ENCODE measurements around the gene PRICKLE1.

PRICKLE1 gene

DNA sequence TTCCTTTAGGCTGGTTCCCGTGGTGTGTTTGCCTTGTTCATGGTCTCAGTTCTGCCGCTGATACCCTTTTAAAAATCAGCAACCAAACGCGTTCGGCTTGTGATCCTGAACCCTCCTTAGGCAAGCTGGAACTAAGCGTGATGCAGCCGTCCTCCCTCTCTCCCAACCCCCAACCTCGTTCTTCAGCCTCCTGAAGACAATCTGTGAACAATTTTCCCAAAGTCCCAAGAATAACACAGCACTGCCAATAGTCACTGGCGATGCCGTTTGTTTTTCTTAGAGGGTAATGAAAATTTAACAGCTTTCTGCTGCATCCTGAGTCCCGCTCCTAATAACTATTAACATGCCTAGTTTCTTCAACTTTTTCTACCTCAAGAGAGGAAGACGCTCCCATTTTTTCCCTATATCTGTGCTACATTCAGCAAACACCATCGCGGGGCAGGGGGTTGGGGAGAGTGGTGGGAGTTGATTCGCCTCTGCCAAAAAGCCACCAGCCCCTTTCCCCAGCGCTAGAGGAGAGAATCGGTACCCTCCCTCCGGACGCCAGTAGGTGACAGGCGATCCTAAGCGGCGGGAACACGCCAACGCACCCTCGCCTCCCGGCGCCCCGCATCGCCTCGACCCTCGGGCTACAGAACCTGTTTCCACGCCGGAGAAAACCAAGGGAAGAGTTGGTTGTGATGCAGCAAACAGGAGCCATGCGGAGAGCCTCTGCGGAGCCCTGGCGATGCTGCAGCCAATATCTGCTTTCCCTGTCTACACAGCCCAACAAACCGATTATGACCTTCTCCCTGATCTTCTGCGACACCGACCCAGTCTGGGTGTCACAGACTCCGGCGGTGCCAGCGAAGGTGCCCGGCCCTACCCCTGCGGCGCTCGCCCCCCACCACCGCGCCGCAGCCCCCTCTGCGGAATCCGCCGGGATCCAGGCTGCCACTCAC is 752 bp downstream of the PRICKLE1 start:
- peak; percentile 60 for DNase-seq

DNA sequence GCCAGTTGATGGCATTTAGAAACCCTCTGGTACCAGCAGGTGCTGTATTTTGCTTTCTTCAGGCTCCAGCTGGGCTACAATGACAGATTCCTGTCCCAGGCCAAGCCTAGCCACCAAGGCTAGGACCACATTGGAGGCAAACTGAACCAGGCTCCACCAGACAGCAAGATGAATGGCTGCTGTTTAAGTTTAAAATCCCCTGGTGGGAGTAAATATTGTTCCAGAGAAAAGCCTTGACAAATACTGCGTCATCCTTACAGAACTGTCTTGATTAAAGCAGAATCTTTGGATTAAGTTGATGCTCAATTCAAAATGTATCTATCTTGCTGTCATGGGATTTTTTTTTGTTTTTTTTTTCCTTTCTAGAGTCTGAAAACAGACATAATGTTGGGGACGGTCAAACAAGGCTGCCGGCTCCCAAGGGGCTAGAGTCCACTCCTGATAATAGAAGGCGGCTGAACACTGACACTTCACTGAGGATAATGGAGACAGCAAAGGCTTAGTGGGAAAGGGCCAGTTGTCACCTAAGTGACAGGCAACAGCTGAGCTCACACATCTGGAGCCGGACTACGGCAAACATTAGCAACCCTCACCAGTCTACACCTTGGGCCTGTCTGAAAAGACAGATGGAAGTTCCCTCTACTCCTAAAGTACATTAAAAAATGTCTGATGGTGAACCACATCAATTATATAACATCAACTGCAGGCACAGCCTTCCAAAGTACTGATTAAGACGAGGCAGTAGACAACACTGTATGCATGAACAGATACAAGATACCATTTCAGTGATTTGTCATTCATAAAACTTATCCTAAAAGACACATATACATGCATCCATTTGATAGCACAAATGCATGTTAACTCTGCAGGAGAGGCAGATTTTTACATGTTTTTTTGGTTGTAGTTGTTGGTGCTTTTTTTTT is 1.7 kb downstream of the PRICKLE1 start:
- DNase-seq = no peak

DNA sequence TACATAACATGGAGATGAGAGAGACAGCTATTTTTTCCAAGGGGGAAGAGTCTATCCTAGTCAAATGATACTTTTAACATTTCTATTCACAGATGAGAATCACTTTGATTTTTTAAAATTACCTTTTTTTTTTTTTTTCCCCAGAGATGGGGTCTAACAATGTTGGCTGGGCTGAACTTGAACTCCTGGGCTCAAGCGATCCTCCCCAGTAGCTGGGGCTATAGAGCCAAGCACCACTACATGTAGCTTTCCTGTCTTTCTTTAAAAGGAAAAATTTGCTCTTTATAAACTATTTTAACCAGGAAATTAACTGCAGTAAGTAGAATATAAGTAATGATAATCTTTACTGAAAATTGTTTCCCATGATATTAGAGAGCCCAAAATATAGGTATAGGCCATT is 3.3 kb downstream of the PRICKLE1 start:
- no peak for DNase-seq

DNA sequence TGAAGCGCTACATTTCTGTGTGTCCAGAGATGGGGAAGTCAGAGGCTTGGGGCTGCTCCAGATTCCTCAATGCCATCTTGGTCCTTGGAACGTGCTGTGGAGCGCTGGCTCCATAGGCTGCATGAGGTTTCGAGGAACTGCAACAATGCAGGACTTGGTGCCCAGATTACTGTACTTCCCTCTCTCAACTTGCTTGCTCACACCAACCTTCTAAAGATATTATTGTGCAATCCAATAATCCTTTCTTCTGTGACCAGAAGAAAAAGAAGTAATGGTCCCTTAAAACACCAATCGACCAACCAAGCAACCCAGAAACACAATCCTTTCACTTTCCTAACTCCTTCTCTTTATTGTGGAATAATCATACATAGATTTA is 3.7 kb downstream of the PRICKLE1 start:
- no peak for DNase-seq

DNA sequence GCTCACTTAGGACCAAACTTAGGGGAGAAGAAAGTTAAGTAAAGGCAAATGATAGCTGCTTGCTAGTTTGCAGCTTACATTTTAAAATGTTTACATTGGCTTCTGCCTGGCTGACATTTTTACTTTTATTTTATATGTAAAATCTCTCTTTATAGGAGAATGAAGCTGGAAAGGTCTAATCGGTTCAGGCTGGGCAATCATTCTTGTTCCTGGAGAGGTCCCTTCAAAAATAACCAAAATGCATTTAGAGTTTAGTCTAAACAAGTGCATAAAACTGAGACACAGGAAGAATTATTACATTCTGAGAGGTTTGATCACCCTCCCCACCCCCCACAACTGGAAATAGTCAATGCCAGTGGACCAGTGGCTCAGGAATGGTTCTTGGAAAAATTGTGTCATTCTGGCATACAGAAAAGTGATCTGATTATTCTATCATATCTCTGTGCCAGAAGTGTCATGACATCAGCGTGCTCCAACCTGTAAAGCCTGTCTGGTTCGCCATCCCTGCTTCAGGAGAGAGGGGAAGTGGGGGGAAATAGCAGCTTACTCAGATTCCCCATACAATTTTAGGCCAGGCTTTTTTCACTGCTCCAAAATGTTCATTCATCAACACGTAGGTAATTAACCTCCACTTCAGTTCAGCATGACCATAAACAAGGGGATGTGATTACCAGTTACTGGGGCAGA is 4.2 kb downstream of the PRICKLE1 start:
- peak; percentile 40 for DNase-seq

DNA sequence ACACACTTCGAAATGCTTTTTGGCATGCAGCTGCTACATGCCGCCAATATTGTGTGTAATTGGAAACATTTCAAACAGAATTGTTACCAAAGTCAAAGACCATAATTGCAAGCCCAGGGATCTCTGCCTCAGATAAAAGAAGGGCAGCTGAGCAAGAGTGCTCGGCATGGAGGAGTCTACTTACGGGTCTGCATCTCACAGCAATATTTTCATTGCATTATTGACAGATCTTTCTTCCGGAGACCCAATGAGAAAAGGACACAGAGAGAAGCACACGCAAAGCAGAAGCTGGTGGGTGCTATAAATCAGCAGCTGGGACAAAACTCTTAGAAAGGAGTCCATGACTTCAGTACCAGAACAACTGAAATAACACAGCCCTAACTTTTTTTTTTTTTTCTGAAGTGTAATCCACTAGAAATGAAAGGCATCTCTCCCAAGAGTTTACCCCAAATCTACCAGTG is 4.9 kb downstream of the PRICKLE1 start:
- DNase-seq = peak; percentile 73

DNA sequence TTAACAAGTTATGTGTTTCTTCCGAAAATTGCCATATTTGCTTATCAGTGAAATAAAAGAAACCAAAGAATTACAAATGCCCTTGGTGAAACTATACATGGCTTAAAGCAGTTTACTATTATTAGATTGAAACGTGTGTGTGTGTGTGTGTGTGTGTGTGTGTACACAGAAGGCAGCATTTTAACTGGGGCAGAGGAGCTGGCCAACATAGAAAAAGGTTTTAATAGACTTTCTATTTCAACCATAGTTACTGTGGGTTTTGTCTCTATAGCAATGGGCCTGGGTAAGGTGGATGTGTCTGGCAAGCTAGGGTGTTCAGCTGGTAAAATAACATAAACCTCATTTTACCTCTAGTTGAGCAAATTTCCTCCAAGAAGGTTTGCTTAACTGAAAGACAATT is 6.5 kb downstream of the PRICKLE1 start:
- DNase-seq = no peak

DNA sequence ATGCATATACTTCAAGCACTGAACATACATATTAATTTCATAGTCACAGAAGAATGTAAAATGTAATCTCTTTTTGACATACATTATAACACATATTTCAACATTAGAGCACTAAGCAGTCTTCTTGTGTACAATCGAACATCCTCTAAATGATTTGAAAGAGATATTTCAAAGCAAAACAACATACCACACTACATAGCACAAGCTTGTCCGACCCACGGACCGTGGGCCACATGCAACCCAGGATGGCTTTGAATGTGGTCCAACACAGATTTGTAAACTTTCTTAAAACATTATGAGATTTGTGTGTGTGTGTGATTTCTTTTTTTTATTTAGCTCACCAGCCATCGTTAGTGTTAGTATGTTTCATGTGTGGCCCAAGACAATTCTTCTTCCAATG is 7.0 kb downstream of the PRICKLE1 start:
- DNase-seq = no peak

DNA sequence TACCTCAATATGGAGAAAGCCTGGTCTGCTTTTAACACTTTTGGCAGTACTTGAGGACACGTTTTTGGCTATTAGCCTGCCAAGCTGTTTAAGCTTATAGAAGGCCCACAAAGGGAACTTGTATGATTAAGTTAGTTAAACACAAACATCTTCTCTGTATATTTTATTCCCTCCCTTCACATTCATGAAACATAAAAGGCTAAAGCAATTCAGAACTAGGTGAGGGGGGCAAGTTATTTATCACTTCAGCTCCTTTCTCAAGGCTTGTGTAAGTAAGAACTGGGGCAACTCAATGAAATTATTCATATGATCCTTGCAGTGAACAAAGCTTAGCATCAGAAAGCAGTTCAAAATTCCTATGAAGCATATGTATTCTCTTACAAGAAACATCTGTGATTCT is 7.5 kb downstream of the PRICKLE1 start:
- no peak for DNase-seq

DNA sequence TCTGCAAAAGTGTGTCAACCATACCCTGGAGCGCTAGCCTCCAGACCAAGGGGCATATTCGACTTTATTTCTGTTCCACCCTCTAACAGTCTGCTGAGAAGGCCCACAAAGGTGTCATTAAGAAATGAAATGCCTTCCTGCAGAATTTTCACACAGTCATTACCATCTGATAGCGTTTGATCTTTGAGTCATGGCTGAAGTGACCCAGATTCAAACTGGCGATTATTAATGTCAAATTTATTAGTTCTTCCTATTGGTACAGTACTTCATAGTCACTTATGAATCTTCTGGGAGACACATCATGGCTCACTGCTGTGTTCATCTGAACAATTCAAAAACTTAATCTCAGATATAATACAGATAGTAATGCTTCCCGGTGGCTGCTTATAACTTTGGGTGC is 13.2 kb downstream of the PRICKLE1 start:
- DNase-seq = no peak

DNA sequence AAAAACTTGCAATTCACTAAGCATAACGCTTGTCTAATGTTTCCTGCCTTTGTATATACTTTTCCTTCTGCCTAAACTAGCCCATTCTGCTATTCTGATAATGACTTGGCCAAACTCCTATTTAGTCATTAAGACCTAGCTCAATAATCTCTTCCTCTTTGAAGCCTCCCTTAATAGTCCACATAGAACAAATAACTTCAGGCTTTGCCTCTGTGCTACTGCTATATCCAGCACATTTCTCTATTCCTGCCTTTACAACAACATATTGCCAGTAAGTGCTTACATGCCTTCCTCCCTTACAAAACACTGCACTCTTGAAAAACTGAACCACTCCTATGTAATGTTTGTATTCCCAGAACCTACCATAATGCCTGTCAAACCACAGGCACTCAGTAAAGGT is 13.8 kb downstream of the PRICKLE1 start:
- DNase-seq = peak; percentile 19

DNA sequence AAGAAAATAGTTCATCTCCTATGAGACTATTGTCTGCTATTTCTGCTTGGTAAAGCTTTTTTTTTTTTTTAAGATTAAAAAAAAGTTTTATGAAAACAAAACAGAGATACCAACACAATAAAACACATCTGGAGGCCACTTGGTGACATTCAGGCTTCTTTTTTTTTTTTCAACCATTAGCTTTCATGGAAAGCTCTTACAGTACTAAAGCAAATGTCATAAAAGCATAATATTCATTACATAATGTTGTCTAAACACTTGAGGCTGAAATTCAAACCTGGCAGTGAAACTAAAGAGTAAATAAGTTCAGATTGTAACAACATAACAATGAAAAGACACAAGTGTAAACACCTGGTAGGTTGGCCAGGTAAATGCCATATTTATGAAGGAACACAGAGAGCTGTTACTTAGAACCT is 14.7 kb downstream of the PRICKLE1 start:
- DNase-seq = peak; percentile 97

DNA sequence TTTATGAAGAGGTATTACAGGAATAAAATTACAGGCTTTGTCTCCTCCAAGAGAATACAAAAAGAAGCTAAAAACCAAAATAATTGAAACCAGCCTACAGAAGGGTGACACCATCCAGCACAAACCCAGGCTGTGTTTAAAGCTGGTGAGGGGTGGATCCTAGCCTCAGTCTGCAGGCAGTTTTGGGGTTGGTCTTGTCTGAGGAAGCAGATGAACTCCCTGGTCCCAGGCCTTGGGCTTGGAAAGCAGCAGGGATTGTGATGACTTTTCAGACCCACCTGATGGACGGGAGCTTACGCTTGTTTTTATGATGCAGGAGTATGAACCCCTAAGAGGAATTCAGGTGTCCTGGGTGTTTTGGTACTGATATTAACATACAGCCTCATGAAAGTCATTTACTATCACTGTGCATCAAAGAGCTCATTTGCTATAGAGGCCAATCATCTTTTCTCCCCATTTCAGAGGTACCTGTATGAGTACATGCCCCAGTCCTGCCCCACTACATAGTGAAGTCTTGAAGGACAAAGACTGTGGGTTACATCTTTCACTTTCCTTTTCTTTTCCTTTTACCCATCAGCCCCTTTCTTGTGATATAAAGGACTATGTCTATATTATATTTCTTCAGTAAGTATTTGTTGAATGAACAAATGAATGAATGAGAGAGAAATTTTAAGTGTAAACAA is 18.1 kb downstream of the PRICKLE1 start:
- no peak for DNase-seq

DNA sequence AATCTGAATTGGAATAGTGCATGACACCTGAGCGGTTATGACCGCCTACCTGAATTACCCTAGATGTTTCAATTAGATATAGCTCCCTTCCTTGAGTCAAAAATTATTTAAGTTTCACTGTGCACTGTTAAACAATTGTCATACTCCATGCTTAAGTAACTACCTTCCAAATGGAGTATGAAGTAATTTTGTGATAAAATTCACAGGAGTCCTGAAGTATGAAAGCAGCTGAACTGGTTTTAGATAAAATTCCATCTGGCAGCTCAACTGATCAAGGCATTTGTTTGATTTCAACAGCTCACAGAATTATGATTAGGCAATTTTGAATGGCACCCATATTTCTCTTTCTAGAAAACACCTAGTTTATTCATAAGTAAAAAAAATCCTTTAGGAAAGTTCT is 19.5 kb downstream of the PRICKLE1 start:
- DNase-seq = no peak

DNA sequence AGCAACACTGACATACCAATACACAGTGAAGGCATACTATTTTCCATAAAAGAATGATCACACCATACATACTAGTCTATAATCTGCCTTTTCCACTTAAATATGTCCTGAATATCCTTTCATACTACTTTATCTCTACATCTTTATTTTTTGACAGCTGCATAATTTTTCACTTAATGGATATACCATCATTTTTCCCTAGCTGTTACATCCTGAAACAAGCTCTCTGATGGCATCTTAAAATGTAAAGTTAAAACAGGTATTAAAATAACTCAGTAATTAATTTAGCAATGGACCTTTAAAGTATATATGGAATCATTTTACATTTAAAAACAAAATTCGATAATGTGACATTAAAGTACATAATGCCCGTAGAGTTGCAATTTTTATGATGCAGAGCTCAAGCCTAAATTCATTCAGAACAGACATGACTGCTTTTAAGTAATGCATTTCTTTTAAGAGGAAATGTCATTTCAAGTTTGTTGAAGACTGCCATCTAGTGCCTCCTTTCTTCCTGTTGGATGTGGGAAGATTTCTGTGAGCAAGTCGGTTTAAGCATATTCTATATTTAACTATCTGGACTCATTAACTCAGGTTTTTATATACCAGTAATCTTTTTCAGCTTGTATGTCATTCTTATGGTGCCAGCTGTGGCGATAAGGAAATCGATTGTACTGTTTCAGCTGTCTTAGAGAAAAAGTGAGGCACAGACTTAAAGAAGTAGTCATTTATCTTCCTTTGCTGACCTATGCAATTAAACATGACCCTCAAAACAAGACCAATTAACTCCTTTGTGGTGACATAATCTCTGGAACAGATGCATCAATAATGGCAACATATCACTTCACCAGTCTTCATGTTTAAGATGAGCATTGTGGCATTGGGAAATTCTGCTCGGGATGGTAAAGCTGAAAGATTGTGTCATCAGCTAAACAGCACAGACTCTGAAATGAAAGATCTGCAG is 20.3 kb downstream of the PRICKLE1 start:
- DNase-seq = peak; percentile 55

DNA sequence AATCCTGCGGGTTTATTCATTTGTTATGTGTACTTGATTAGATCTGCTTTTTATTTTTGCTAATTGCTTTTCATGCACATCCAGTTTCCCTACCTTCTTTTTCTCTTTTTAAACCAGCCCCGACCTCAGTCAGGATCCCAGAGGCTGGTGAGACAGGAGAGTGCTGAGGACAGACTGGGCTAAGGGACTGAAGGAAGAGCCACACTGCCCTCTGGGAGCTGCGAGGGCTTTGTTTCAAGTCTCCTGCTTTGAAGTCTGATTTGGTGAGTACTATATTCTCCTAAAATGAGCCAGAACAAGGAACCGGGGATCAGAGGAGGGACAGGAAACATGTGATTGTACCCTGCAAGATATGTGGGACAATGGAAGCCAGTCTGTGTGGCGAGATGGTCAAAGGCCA is 23.9 kb downstream of the PRICKLE1 start:
- no peak for DNase-seq

DNA sequence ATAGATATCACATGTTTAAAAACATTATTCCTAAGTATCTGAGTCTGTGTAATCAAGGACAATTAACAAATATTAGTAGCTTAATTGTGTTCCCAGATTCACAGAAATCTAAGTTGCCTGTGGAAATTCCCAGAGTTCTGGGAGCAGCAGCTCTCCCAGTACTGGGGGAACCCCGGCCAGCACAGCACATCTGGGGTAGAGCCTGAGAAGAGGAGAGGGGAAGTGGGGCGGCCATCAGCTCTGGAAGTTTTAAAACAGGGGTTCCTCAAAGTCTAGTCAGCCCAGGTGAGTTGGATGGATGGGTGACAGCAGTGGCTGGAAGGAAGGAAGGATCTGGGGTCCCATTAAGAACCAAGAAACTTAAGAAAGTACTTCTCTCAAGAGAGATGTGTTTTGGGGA is 24.6 kb downstream of the PRICKLE1 start:
- DNase-seq = no peak

DNA sequence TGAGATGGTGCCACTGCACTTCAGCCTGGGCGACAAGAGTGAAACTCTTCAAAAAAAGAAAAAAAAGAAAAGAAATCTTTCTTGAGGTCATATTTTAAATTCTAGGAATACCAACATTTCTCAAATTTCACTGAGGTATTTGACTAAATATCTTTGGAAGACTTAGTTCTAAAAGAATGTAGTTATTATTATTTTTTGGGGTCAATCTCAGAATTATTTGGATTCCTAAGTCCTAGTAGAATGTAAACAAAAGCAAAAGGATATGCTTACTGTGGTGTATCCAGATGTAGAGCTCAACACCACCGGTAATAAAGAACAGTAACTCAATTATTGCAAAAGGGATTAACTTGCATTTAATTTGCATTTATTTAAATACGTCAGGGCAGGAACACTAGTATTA is 25.0 kb downstream of the PRICKLE1 start:
- no peak for DNase-seq

DNA sequence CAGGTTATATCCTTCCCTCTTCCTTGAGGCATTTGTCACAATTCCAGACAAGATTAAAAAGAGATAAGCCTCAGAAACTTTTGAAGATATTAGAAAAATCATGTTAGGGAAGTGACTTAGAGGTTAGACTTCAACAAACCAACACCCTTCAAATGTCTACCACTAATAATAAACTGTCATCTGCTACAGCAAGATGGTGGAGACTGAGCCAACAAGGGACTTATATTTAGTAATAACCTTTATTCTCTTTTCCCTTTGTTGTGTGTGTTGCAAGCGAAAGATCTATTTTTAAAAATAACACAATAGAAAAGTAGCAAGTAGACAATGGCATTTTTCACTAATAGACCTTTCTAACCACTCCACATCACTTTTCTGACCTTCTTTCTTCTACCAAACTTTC is 28.6 kb downstream of the PRICKLE1 start:
- no peak for DNase-seq

DNA sequence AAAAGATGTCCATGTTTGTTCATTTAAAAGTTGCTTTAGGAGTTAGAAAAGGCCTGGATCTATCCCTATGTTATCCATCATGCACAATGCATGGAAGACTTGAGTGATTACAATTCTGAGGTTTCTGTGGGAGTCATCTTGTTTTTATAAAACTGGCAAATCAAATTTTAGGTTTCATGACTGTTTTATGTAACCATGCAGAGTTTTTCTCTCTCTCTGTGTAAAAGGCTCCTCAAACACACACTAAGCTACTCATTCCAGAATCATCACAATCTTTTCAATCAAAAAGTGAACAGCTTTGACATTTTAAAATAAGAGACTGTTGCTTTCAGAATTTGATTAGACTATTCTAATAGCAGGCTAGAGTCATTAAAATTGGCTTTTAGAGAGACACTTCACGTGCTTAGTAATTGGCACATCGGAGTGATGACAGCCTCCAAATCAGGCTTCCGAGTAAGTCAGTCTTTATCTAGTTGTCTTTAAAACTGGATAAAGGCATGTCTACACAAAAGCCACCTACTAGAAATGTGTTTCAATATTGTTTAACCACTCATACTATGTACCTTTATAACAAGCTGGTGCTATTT is 31.9 kb downstream of the PRICKLE1 start:
- no peak for DNase-seq

DNA sequence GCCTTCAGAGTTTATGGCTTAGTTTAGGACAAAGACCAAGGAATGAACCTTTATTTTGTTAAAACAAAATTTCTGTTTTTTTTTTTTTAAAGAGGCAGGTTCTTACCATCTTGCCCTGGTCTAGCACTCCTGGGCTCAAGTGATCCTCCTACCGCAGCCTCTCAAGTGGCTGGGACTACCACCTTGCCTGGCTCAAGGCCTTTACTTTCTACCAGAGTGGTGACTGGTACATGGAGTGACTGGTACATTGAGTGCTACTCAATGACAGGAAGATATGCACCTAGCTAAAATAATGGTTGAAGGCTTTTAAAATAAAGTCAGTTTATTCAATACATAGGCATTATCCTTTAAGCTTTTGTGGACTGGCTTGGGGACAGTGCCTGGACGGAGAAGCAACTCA is 32.6 kb downstream of the PRICKLE1 start:
- DNase-seq = no peak

Data from NCI-H1105 treated with DMSO at 0.1 percent for 48 hours (cell line).